IPS DF 4.7 (cell line): ENCODE data around the gene CDH23.

Source experiments
- DNase-seq: peaks from one replicate; pipeline ENCODE4 v3.0.0-alpha.2; 2013; ENCODE audit warnings: low spot score; ENCODE audit errors: extremely low read depth

Gene CDH23

GRCh38 chr10:71719464-71720201 lies 322.9 kb downstream of the CDH23 start, which contains the start of gene C10orf105:
TSS of gene C10orf105 (minus strand) at chr10:71719778. CDS start at chr10:71716337, 3,441 bp downstream.
- peak; percentile 9 for DNase-seq

- no peak for DNase-seq
Observed at GRCh38 chr10:71720288-71720687, 323.6 kb downstream of the CDH23 start.

- no peak for DNase-seq
Observed at GRCh38 chr10:71721313-71721712, 324.6 kb downstream of the CDH23 start.

- no peak for DNase-seq
Observed at GRCh38 chr10:71722849-71723248, 326.1 kb downstream of the CDH23 start.

- DNase-seq = no peak
Observed at GRCh38 chr10:71723311-71723710, 326.6 kb downstream of the CDH23 start.

GRCh38 chr10:71724539-71724938 lies 327.8 kb downstream of the CDH23 start:
- no peak for DNase-seq

GRCh38 chr10:71725249-71725648 lies 328.5 kb downstream of the CDH23 start:
- no peak for DNase-seq

GRCh38 chr10:71725998-71726579 lies 329.4 kb downstream of the CDH23 start:
- DNase-seq = no peak

GRCh38 chr10:71726580-71727104 lies 329.9 kb downstream of the CDH23 start:
- DNase-seq = no peak

GRCh38 chr10:71727105-71727737 lies 330.5 kb downstream of the CDH23 start:
- DNase-seq = no peak

GRCh38 chr10:71727738-71728737 lies 331.3 kb downstream of the CDH23 start:
- no peak for DNase-seq

- DNase-seq = no peak
Observed at GRCh38 chr10:71729161-71729636, 332.5 kb downstream of the CDH23 start.

GRCh38 chr10:71731791-71732190 lies 335.1 kb downstream of the CDH23 start:
- no peak for DNase-seq

GRCh38 chr10:71734797-71735196 lies 338.1 kb downstream of the CDH23 start:
- no peak for DNase-seq

- DNase-seq = no peak
Observed at GRCh38 chr10:71735709-71736569, 339.2 kb downstream of the CDH23 start.

- no peak for DNase-seq
Observed at GRCh38 chr10:71736570-71736952, 339.8 kb downstream of the CDH23 start.

- no peak for DNase-seq
Observed at GRCh38 chr10:71737001-71737833, 340.5 kb downstream of the CDH23 start.

- no peak for DNase-seq
Observed at GRCh38 chr10:71737834-71738197, 341.1 kb downstream of the CDH23 start.

GRCh38 chr10:71739358-71739900 lies 342.7 kb downstream of the CDH23 start:
- no peak for DNase-seq
